ENCODE results near the gene PLXND1.

DNA sequence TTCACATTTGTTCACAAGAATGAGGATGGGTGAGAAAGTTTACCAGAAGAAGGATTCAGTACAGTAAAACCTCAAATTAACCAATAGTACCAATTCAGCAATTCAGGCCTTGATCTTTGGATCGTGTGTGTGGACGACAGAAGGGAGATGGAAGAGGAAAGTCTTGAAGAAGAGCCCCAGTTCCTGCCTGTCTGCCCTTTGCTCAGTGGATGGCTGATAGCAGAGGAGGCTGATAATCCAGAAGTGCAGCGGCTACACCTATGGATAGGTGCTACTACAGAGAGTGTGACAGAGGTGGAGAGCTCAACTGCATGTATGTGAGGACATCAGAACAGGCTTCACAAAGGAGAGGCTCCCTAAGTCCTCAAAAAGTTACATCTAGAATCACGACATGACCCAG, 29.2 kb upstream of the PLXND1 start:
- TF ChIP-seq EZH2 (IDR thresholded peaks at IDR 0.05; ENCODE audit: borderline replicate concordance, low read length) = no peak
- TF ChIP-seq, protein P1, sequence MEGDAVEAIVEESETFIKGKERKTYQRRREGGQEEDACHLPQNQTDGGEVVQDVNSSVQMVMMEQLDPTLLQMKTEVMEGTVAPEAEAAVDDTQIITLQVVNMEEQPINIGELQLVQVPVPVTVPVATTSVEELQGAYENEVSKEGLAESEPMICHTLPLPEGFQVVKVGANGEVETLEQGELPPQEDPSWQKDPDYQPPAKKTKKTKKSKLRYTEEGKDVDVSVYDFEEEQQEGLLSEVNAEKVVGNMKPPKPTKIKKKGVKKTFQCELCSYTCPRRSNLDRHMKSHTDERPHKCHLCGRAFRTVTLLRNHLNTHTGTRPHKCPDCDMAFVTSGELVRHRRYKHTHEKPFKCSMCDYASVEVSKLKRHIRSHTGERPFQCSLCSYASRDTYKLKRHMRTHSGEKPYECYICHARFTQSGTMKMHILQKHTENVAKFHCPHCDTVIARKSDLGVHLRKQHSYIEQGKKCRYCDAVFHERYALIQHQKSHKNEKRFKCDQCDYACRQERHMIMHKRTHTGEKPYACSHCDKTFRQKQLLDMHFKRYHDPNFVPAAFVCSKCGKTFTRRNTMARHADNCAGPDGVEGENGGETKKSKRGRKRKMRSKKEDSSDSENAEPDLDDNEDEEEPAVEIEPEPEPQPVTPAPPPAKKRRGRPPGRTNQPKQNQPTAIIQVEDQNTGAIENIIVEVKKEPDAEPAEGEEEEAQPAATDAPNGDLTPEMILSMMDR (conservative IDR thresholded peaks at IDR 0.05 in 1 of 2, IDR thresholded peaks at IDR 0.05 in 1 of 2; ENCODE audit: extremely low read depth in 1 of 2, insufficient read depth in 1 of 2, low read depth in 1 of 2, low read length in 2 of 2) = no peak
